HG03558 (cell line): Measurements from ENCODE around the gene NGDN.
"Not testable (repeated sequence)": the region's sequence is repeated elsewhere in the genome, so short reads cannot be mapped to it uniquely, and the experiment has no call there.

Experiments
- ATAC-seq: cut with Tn5 transposase; IDR thresholded peaks from one replicate; pipeline ENCODE4 v1.9.1; 2021; ENCODE audit warnings: moderate number of reproducible peaks; ENCODE audit not compliant: unreplicated experiment; ENCODE audit errors: extremely low read depth

Gene NGDN

DNA sequence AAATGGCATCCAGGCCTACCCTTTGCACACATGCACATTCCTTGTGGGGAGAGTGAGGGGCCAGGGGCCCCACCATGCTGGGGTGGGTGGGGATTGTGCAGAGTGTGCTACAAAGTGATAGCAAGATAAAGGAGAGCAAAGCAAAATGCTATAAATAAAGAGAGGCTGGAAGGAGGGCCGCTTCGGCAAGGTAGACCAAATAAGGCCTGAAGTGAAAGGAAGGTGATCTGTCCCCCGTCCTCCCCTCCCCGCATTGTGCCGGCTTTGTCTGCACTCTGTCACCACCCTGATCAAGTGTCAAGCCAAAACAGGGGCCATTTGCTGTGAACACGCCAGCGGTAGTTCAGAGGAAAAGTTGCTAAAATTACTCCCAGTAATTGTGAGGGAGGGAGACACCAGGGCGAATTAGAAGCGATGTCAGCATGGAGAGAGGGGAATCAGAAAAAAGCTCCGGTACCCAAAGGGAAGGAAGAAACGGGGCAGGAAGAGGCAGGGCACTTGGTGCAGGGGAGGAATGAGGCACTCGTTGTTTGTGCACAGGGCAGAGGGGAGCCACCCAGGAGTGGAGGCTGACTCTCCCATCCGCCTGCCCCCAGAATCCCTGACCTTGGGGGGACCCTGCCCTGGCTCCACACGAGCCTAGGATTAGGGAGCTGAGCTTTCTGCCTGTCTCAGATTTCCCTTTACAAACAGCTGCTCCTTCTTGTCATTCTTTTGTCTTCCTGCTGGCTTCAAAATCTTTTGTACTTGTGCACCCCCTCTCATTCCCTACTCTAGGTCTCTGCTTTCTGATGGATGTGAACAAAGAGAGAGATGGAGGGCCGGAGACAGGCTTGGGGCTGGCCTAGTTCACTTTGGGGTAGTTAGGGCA is 31.2 kb upstream of the NGDN start:
- no peak for ATAC-seq

DNA sequence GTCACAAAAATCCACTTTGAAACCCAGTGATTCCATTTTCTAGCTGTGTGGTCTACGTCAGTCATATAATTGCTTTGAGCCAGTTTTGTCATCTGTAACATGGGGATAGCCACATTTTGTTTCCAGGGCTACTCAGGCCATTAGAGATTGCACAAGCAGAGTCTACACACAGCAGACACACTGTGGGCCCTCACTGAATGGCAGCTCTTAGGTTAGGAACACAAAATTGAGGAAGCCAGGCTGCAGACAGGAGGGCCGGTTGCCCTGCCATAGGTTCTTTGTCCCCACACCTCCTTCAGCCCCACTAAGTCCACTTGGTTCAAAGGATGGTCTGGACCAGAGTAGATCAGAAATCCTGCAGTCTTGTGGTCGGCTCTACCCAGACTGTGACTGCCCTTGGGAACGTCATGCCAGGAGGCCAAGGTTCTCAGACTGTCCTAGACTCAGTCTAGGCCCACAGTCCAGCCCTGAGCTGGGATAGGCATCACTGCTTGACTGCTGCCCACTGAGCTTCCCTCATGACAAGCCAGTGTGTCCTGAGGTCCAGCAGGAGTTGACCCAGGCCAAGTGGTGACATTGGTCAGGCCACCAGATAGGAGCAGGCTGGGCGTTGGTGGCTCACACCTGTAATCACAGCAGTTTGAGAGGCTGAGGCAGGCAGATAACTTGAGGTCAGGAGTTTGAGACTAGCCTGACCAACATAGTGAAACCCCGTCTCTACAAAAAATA is 30.2 kb upstream of the NGDN start:
- ATAC-seq, result no peak

GRCh38 chr14:23441076-23441475 is 28.4 kb upstream of the NGDN start:
- ATAC-seq, result no peak

DNA sequence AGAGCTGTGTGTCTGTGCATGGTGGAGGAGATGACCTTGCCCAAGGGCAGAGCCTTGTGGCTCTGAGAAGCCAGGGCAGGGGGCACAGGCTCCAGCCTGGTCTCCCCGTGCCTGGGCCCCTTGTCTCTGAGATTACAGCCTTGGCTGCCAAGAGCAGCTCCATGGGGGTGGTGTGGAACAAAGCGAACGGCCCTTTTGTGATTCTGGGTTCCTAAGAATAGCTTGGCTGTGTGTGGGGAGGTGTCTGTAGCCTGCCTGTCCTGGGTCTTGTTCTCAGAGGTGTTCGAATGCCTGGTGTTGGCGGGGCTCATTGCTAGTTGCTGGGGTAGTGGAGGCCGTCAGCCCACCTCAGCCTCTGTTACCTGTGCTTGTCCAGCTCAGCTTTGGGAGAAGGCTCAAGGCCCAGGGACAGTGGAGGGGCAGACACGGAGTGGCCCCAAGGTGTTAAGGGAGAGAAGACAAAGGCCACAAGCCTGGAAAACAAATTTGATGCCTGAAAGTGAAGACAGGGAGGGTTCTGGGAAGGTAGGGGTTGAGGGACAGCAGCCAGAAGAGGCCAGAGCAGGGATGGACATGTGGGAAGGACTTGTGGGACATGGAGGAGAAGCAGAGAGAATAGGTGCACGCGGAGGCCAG is 26.7 kb upstream of the NGDN start:
- no peak for ATAC-seq

- ATAC-seq, result no peak
Observed at GRCh38 chr14:23443411-23443812, 26.1 kb upstream of the NGDN start.

DNA sequence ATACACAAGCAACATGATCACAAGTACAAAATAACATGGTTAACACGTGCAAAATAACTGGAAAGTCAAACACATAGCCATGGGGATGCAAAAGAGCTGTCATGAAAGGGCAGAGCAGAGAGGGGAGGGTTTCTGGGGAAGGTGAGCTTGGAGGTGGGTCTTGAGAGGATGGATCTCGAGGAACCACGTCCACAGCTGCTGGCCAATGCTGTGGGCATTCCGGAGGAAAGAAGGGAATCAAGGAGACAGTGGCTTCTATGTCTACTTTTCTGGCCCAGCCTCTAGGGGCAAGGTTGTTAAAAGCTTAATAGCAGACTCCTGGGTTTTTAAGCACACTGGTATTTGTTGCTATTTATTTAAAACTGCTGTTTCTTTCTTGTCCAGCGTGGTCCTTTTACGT is 25.6 kb upstream of the NGDN start:
- ATAC-seq, result no peak

GRCh38 chr14:23444314-23444713 is 25.2 kb upstream of the NGDN start:
- ATAC-seq, result no peak

DNA sequence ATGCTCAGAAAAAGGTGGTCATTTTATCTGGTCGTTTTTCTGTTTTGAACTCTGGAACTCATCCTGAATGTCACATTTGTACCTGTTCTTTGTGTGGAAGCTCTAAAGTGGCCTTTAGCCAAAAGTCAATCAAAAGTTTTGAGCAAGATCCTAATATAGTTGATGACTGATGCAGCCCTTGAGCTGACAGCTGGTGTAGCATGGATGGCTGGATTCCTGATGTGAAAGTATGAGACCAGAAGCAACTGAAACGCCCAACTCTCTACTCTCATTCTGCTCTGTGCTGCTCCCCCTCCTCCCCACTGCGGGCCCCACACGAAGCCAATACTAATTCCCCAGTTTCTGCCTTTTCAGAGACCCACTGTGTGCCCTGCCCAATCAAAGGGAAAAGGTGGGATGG is 23.7 kb upstream of the NGDN start:
- no peak for ATAC-seq

DNA sequence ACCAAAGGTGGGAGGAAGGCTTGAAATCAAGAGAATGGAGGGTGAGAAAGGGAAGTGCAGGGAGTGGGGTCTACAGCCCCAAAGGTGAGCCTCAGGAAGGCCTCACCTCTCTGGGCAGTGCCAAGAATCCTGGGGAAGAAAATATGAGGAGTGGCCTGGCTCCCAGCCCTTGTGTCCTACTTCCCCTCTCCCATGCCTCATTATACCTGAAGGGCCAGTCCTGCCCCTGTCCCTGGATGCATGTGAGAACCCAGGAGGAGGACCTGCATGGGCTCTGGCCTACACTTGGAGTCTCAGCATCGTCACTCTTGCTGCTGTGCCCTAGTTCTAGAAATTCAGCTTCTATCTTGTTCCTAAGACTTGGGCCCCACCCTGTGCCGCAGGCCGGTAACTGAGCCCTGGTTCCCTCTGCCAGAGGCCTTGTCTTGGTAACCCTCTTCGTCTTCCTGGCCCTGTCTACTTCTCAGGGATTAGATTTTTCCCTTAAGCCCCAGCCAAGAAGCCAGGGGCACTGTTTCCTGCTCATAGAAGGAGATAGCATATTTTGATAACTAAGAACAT is 23.1 kb upstream of the NGDN start:
- no peak for ATAC-seq

- ATAC-seq, result no peak
Observed at GRCh38 chr14:23447361-23448350, 21.8 kb upstream of the NGDN start.

- ATAC-seq, result no peak
Observed at GRCh38 chr14:23449314-23449713, 20.2 kb upstream of the NGDN start.

- ATAC-seq, result no peak
Observed at GRCh38 chr14:23450379-23450778, 19.1 kb upstream of the NGDN start.

GRCh38 chr14:23452237-23452636 is 17.3 kb upstream of the NGDN start:
- no peak for ATAC-seq

GRCh38 chr14:23454445-23454856 is 15.1 kb upstream of the NGDN start:
- ATAC-seq, result no peak

DNA sequence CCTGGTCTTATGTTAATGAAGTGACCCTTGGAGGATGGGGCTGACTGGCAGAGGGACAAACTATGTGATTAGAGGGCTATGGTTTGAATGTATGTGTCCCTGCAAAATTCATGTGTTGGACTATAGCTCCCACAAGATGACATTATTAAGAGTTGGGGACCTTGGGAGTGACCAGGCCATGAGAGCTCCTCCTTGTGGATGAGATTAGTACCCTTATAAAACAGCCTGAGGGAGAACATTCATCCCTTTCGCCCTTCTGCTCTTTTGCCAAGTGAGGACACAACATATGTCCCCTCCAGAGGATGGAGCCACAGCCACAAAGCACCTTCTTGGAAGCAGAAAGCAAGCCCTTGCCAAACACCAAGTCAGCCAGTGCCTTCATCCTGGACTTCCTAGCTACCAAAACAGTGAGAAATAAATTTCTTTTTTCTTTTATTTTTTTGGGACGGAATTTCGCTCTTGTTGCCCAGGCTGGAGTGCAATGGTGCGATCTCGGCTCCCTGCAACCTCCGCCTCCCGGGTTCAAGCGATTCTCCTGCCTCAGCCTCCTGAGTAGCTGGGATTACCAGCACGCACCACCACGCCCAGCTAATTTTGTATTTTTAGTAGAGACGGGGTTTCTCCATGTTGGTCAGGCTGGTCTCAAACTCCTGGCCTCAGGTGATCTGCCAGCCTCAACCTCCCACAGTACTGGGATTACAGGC is 12.5 kb upstream of the NGDN start:
- ATAC-seq, result not testable (repeated sequence)

DNA sequence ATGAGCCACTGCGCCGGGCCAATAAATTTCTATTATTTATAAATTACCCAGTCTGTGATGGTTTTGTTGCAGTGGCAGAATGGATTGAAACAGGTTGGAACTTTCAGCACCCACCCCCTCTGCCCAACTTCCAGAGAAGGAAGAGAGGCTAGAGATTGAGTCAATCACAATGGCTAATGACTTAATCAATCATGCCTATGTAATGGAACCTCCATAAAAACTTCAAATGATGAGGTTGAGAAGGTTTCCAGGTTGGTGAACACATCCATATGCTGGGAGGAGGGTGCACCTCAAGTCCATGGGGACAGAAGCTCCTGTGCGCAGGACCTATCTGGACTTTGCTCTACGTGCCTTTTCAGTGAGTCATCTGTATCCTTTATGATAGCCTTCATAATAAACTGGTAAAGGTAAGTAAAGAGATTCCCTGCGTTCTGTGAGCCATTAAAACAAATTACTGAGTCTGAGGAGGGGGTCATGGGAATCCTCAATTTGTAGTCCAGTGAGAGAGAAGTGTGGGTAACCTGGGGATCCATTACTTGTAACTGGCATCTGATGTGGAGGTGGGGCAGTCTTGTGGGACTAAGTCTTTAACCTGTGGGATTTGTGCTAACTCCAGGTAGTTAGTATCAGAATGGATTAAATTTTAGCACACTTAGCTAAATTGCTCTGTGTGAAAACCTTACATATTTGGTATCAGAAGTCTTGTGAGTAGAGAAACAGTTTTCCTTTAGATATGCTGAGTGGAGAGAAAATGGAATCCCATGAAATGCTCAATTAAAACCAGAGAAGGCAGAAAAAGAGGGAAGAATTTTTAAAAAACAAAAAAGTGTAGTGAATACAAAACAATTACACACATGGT is 11.7 kb upstream of the NGDN start:
- no peak for ATAC-seq

DNA sequence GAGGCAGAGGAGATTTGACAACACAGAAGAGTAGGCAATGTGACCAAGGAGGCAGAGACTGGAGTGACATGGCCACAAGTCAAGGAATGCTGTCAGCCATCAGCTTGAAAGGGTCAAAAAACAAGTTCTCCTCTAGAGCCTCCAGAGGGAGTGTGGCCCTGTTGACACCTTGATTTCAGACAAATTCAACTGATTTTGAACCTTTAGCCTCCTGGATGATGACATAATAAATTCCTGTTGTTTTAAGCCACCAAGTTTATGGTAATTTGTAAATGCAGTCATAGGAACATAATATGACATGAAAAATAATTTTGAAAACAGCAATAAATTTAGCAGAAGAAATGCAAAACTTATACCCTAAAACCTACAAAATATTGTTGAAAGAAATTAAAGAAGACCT is 8.5 kb upstream of the NGDN start:
- ATAC-seq, result no peak

DNA sequence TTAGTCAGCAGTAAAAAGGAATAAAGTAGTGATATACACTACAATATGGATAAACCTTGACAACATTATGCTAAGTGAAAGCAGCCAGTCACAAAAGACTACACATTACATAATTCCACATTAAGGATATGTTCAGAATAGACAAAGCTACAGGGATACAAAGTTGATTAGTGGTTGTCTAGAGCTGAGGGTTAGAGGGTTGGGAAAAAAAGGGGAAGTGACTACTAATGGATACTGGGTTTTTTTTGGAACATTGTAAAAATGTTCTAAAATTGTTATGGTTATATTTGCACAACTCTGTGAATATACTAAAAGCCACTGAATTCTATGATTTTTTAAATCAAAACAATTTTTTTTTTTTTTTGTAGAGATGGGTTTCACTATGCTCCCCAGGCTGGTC is 4.8 kb upstream of the NGDN start:
- no peak for ATAC-seq
